ENCODE measurements around the gene SLC4A2. TPM values are rescaled to one million over a fixed set of nuclear protein-coding genes. Genes with fewer than 3 reads are reported as not detected.

The SLC4A2 gene
- total RNA-seq, 2 experiments from 2014 or later = 64.2 to 86.0 TPM

- POLR2A ChIA-PET = no interaction called here
Observed at GRCh38 chr7:151101621-151102396, 42.4 kb downstream of the SLC4A2 start.

GRCh38 chr7:151102991-151103390 lies 43.6 kb downstream of the SLC4A2 start:
- Histone ChIP-seq H3K79me2 (ENCODE audit: insufficient read depth, low read depth, low read length) (no peaks in the 10 kb centered on the region), H3K4me3 (ENCODE audit: low read depth, low read length, poor library complexity, severe bottlenecking) (no peak overlapping the region), H3K9me2 (ENCODE audit: insufficient read depth, low read length) (no peaks in the 10 kb centered on the region), H4K20me1 (ENCODE audit: insufficient read depth, low read length) (no peaks in the 10 kb centered on the region; the same call in 1 of the 2 replicates), H3K27ac (ENCODE audit: low read depth, low read length, poor library complexity, severe bottlenecking) (no peak overlapping the region), H3K36me3 (ENCODE audit: insufficient read depth, low read length) (no peaks in the 10 kb centered on the region), H2AFZ (ENCODE audit: low read length) (no peak overlapping the region), H3K4me2 (ENCODE audit: low read length) (no peak overlapping the region), H3K4me1 (ENCODE audit: insufficient read depth, low read length, poor library complexity, severe bottlenecking) (no peaks in the 10 kb centered on the region), H3K9me3 (ENCODE audit: low read length) (no peaks in the 10 kb centered on the region)
- TF ChIP-seq EZH2phosphoT487 (IDR thresholded peaks at IDR 0.05; ENCODE audit: borderline replicate concordance, low read depth, low read length) (no peak), CTCF (conservative IDR thresholded peaks at IDR 0.05; ENCODE audit: low read length) (no peak)
- intact Hi-C loops (cut with micrococcal nuclease; ENCODE audit: unreplicated experiment) = no loop called here
- DNase-seq (ENCODE audit: low spot score) = no peak
- no TSS peak for BruUV-seq (replicated peaks)
- CTCF ChIA-PET (ENCODE audit: unreplicated experiment) = no interaction called here
- POLR2A ChIA-PET = interaction anchor here (0.5 kb wide), 1 partner anchor 8 kb away, joined by 5 read pairs; no protein-coding TSS in a partner anchor

More at GRCh38 chr7:151101621-151102396, 42.4 kb downstream of the SLC4A2 start:
- Histone ChIP-seq H3K4me1 (ENCODE audit: insufficient read depth, low read length, poor library complexity, severe bottlenecking) (peaks cover 3% of the 10 kb centered on the region), H3K9me2 (ENCODE audit: insufficient read depth, low read length) (no peaks in the 10 kb centered on the region), H3K4me2 (ENCODE audit: low read length) (no peak overlapping the region), H3K79me2 (ENCODE audit: insufficient read depth, low read depth, low read length) (no peaks in the 10 kb centered on the region), H2AFZ (ENCODE audit: low read length) (no peak overlapping the region), H4K20me1 (ENCODE audit: insufficient read depth, low read length) (no peaks in the 10 kb centered on the region; the same call in 1 of the 2 replicates), H3K9me3 (ENCODE audit: low read length) (no peaks in the 10 kb centered on the region), H3K4me3 (ENCODE audit: low read depth, low read length, poor library complexity, severe bottlenecking) (no peak overlapping the region), H3K27ac (ENCODE audit: low read depth, low read length, poor library complexity, severe bottlenecking) (no peak overlapping the region), H3K36me3 (ENCODE audit: insufficient read depth, low read length) (no peaks in the 10 kb centered on the region)
- no TSS peak for BruUV-seq (replicated peaks)
- no peak for DNase-seq (ENCODE audit: low spot score)
- TF ChIP-seq EZH2phosphoT487 (IDR thresholded peaks at IDR 0.05; ENCODE audit: borderline replicate concordance, low read depth, low read length) (no peak), CTCF (conservative IDR thresholded peaks at IDR 0.05; ENCODE audit: low read length) (no peak)
- CTCF ChIA-PET (ENCODE audit: unreplicated experiment) = no interaction called here
- intact Hi-C loops (cut with micrococcal nuclease; ENCODE audit: unreplicated experiment) = no loop called here

- Histone ChIP-seq H3K4me2 (ENCODE audit: low read length) (no peak overlapping the region), H2AFZ (ENCODE audit: low read length) (no peak overlapping the region), H3K36me3 (ENCODE audit: insufficient read depth, low read length) (no peaks in the 10 kb centered on the region), H3K4me1 (ENCODE audit: insufficient read depth, low read length, poor library complexity, severe bottlenecking) (no peaks in the 10 kb centered on the region), H3K9me2 (ENCODE audit: insufficient read depth, low read length) (no peaks in the 10 kb centered on the region), H3K79me2 (ENCODE audit: insufficient read depth, low read depth, low read length) (no peaks in the 10 kb centered on the region), H3K4me3 (ENCODE audit: low read depth, low read length, poor library complexity, severe bottlenecking) (no peak overlapping the region), H4K20me1 (ENCODE audit: insufficient read depth, low read length) (no peaks in the 10 kb centered on the region; the same call in 1 of the 2 replicates), H3K9me3 (ENCODE audit: low read length) (no peaks in the 10 kb centered on the region), H3K27ac (ENCODE audit: low read depth, low read length, poor library complexity, severe bottlenecking) (no peak overlapping the region)
- DNase-seq (ENCODE audit: low spot score) = no peak
- intact Hi-C loops (cut with micrococcal nuclease; ENCODE audit: unreplicated experiment) = no loop called here
- CTCF ChIA-PET (ENCODE audit: unreplicated experiment) = no interaction called here
- TF ChIP-seq EZH2phosphoT487 (IDR thresholded peaks at IDR 0.05; ENCODE audit: borderline replicate concordance, low read depth, low read length) = no peak
- no peak for TF ChIP-seq CTCF (conservative IDR thresholded peaks at IDR 0.05; ENCODE audit: low read length)
- POLR2A ChIA-PET = no interaction called here
- no TSS peak for BruUV-seq (replicated peaks)
Observed at GRCh38 chr7:151103973-151104372, 44.6 kb downstream of the SLC4A2 start.

Data from OCI-LY7 (cell line).